Stimulated activated CD4-positive, alpha-beta T cell treated with anti-CD3 and anti-CD28 coated beads, Interleukin-1b, Interleukin-23, amount 100 ng/mL, for 1 hour (primary cell): ENCODE results near the gene DHX58.
A peak's percentile ranks its signal among the peaks of the same experiment; 100 is the strongest.

ENCODE experiments used
- DNase-seq, 2 donors: peaks; one replicate each; pipeline ENCODE4 v3.0.0-alpha.2; 2020; ENCODE audit warnings: low read depth in 2 of 2

The DHX58 gene

DNA sequence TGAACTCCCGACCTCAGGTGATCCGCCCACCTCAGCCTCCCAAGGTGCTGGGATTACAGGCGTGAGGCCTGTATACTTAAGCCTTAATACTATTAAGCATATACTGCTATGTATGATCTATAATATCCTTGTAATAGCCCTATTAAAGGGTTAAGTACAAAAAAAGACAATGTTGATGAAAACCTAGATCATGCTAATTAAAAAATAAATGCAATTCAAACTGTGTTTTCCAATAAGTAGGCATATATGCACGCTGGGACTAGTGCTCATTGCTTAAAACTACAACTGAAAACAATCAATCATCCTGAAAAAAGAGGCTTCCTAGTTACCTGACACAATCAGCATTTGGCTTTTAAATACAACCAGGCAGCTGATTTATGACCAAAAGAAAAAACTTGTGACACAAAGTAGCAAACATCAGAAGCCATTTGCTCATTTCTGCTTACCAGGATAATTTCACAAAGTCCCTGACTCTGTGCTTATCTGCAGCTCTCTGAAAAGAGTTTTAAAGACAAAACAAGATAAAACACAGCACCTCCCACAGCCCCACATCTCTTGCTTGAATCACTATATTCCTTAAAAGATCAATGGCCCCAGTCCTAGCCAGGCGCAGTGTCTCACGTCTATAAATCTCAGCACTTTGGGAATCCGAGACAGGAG, 25.3 kb downstream of the DHX58 start:
- no peak for DNase-seq

DNA sequence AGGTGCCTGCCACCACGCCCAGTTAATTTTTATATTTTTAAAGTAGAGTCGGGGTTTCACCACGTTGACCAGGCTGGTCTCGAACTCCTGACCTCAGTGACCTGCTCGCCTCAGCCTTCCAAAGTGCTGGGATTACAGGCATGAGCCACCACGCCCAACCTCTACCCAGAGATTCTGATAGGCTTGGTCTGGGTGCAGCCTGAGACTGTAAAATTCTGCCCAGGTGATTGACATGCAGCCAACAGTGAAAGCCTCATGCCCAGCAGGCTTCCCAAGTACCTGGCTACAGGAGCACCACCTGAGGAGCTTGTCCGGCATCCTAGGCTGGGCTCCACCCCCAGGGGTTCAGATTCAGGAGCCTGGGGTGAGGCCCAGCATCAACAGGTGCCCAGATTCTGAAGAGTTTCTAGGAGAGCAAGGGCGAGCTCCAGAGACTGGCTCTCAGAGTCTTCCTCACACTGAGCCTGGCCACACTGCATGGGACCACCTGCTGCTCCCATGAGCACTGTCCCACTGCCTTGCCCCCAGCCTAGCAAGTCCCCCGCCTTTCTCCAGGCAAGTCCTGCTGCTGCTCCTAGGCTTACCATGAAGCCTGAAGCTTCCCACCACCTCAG, 30.9 kb downstream of the DHX58 start:
- DNase-seq: no peak

DNA sequence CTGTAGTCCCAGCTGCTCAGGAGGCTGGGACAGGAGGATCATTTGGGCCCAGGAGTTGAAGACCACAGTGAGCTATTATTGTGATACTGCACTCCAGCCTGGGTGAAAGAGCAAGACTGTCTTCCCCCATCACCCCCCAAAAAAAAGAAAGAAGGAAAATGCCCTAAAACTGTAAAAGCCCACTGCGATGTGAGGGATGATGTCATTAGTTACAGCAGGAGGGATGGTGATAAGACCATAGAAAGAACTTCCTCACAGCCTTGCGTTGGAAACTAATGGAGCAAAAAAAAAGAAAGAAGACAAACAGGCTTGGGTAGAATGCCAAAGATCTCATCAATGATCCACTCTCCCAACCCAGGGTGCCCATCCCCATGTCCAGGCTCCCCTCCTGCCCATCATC, 33.0 kb downstream of the DHX58 start:
- DNase-seq: no peak

DNA sequence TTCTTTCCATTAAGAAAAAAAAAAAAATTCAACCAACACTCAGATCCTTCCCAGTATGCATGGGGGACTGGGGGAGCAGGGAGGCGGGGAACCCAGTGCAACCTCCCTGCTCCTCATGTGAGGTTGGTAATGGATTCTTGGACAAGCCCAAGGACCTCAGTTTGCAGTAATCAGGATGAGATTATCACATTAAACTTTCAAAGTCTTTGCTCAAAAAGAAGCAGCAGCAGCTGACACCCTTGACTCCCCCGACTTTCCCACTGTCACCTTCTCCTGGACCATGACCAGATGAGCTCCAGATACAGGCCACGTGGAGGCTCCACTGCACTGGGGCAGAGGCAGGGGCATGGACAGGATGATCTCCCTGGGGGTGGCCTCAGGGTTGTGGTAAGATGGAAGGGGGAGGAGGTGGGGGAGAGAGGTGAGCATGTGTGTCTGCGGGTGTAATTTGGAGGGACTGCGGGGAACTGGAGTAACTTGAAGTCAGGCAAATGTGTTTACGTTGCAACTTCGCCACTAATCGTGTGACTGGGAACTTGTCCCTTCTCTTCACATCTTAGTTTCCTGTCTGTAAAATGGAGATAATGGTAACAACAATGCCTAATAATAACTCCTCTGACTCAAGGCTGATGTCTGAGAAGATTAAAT, 34.0 kb downstream of the DHX58 start:
- no peak for DNase-seq

DNA sequence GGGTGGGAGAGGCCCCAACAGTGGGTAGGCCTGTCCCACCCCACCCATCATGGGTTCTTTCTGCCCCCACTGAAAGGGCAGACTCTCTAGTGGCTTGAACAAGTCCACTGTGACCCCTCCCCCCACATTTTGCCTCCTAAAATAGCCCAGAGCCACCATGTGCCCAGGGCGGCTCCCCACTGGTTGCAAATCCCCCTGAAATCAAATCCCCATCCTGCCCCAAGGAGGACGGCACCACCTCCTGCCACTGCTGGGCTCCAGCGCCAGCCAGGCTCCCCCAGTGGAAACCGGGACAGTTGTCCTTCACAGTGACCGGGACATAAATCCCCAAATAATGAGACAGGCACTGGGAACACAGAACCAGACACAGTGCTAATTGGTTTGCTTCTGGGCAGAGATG, 34.8 kb downstream of the DHX58 start:
- no peak for DNase-seq

DNA sequence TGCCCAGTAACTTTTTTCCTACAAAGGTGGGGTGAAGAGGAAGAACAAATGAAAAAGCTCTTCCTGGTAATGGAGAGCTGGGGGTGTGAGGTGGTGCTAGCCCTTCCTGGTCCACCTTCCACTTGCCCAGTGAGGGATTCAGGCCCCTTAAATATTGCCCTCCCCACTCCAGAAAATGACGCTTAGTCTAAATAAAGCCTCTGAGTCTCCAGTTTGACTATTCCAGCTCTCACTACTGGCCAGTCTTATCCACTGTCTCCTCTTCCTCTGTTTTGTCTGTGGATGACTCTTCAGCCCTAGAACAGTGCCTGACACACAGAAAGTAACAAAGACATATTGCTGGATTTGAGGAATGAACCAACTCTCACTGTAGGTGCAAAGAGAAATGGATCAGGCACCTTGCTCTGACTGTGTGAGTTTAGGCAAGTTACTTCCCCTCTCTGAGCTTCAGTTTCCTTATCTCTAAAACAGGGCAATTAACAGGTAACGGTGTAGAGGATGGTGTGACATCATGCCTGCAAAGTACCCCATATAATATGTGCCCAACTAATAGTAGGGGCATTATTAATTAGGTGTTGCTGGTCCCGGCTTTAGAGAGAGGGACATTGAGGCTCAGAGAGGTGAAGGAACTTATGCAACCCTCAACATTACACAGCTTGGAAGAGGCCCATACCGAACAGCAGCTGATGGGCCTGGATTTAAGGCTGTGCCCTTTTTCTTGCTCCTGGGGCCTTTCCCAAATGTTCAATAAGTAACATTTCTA, 35.5 kb downstream of the DHX58 start:
- no peak for DNase-seq

DNA sequence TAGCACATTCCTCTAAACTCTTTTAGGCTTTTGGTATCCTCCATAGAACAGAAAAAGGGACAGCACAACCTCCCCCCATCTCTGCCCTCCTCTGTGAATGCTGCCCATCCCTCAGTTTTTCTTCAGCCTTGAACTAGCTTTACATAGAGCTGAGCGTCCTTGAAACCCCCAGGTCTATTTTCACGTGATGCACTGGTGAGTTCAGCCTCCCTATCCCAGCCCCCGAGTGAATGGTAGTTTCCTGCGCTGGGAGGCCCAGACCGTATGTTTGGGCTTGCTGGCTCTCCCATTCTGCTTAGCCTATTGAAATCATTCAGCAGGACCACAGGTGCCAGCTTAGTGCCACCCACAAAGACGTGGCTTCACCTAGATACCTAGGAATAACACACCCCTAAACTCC, 36.7 kb downstream of the DHX58 start:
- no peak for DNase-seq

DNA sequence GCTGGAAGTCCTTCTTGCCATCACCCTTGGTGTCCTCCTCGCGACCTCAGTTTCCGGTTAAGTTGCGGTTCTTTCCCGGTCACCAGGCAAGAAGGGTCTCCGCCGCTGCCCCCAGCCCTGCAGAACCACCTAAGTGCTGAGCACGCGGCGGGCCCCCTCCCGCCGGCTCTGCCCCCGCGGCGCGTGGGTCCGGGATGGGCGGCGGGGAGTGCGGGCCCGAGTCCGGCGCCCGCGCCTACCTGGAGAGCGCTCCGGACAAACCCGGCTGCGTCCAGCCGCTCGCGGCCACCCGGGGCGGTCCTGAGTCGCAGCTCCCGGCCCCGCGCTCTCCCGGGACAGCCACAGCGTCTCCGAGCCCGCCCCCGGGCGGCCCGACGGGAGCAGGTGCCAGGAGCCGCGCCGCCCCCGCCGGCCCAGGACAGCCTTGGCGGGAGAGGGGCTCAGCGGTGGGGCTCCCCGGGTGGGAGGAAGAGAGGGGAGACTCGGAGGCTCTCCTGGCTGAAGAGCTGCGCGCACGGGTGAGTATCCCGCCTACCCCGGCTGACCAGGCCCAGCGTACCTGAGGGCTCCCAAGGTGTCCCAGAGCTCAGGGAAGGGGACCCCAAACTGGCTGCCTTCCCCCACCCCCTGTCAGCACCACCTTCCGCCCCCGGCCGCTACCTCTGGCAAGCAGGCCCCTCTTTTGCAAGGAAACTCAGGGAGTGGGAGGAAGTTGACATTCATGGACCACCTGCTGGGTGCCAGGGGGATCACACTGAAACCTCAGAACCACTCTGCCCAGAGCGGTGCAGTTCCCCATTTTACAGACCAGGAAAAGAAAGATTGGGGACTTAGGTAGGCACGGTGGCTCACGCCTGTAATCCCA, 40.0 kb downstream of the DHX58 start:
- DNase-seq: no peak

DNA sequence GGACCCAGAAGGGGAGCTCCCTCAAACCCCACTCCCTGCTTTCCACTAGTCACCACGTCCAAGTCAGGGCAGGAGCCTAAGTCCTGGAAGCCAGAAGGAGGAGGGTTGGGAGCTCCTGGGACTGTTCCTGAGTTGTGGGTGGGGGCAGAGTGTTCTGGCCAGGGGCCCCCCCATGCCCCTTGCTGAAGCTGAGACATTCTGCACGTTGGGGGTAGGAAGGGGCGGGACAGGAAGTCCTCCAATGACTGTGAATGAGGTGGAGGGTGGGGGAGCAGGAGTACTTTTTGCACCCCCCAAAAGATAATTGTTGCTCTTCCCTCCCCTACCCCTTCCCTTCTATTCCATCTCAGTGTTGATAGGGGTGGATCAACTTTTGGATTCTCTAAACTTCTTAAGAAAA, 40.7 kb downstream of the DHX58 start:
- DNase-seq: no peak

DNA sequence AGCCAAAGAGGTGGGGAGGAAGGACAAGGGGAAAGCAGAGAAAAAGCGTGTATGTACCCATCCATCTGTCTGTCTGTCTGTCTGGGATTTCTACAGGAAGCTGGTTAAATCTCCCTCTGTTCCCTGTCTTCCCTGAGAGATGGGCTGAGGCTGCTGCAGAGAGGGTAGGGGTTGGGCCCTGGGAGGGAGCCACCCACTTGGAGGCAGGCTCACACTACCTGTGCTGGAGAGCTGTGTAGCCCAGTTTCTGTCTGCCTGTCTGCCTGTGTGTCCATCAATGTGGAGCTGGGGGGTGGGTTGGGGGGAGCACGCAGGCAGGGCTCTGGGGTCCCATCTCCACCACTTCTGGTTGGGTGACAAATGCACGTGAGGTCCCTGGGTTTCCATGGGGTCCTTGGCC, 43.5 kb downstream of the DHX58 start:
- no peak for DNase-seq

DNA sequence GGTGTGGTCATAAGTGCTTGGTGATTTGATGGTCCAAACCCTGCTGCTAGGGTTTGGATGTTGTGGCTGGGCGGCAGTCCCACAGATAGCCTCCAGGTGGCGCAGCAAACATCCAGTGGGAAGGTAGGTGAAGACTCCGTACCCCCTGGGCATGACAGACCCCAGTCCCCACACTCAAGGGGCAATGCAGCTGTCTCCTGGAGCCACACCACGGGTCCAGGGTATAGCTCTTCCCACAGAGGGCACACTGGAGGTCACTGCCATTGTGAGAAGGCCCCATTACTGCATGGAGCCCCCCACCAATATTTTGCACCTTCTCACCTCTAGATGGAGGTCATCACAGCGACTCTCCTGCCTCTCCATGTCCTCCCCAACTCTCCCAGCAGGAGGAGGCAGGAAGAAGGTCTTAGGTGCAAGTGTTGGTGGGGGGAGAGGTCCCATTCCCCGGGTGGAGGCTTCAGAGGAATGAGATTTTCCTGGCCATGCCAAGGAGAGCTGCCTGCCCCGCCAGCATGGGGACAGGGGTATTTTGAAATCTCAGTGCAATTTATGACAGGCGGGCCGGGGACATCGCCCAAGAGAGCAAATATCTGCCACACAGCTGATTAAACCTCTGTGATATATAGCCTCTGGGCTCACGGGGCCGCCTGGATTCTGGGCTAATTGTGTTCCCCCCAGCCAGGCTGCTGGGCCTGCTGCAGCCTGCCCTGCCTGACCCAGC, 45.0 kb downstream of the DHX58 start:
- DNase-seq: peak in 1 of 2 donors; percentile 62

DNA sequence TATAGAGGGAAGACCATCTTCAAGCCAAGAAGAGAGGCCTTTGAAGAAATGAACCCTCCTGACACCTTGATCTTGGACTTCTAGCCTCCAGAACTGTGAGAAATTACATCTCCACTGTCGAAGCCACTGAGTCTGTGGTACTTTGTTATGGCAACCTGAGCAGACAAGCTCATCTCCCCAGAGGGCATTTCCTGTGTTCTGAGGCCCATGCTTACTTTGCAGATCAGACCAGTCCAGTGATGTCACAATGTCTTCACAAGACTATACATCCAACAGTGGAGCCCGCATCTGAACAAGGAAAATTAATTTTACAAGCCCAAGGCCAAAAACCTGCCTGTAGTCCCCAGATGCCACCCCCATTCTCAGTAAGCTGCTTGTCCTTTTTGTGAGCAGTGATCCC, 47.3 kb downstream of the DHX58 start:
- no peak for DNase-seq

DNA sequence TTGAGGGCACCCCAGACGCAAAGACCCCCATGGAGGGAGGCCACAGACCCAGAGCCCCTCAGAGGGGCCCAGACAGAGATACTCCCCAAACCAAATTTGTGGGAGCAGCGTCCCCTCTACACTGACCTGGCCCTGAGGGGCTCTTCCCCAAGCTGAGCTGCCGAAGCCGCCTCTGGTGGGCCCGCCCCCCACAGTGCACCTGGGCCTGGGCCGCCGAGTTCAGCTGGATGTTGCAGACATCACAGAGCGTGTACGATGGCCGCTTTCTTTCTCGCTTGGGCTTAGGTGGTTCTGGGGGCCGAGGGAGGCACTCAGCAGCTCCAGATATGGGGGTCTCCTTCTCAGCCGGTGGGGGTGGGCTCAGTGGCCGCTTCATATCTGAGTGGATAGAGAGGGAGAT, 49.8 kb downstream of the DHX58 start:
- DNase-seq: no peak

DNA sequence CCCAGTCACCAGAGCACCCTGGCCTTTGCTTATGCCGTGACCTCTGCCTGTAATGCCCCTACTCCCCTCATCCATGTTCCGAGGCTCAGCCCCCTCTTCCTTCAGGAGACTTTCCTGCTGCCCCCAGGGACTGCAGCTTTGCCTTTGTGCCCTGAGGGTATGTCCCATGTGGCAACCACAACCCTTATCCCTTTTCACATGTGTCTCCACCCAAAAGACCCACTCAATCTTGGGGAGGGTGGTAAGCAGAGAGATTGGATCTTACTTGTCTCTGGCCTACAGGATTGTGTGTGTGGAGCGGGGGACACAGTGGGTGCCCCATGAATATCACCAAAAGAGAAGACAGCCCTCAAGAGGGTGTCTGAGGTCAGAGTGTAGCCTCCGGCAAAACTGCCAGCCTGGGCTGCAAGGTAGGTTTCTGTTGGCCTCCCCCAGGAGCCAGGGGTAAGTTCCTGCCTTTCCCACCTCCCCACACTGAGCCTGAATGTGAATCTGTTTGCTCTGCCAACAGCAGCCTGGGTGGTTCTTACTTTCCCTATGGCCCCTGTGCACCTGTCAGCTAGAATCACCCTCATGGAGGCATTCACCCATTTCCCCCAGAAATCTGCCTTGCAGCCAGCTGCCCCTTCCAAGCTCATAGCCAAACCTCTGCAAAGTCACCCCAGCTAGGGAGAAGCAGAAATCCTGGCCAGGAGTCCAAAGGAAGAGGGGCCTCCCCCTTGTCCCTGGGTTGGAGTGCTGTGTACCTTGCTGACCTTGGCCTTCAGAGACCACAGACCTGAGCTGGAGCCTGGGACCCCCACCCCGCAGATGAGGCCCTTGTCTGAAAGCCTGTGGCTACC, 50.6 kb downstream of the DHX58 start:
- DNase-seq: no peak

DNA sequence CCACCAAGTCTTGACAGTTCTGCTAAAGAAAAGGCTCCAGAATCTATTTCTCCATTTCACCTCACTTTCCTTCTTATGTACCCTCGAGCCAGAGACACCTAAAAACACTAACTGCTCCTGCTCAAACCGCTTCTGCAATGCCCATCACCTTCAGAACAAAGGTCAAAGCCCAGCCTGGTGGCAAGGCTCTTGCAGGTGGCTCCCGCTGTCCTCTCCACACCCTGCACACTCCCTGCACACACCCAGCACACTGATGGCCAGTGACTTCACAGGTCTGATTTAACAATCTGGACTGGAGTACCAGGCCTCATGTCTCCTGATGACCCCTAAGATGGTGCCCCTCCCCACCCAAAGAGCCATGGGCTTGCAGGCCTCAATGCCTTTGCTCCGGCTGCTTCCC, 52.3 kb downstream of the DHX58 start:
- DNase-seq: no peak

DNA sequence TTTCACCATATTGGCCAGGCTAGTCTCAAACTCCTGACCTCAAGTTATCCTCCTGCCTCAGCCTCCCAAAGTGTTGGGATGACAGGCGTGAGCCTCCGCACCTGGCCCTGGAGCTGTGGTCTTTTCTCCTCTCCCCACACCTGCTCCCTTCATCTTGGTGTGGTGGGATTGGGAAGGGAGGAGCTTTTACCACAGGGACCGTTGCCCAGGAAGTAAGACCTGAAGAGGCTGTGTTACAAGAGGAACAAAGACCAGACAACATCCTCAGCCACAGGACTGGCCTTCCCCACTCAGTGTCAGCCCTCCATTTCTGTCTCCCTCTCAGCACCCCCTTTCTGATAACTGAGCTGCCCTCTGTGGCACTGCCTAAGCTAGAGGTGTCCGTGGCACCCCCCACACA, 52.7 kb downstream of the DHX58 start:
- no peak for DNase-seq

DNA sequence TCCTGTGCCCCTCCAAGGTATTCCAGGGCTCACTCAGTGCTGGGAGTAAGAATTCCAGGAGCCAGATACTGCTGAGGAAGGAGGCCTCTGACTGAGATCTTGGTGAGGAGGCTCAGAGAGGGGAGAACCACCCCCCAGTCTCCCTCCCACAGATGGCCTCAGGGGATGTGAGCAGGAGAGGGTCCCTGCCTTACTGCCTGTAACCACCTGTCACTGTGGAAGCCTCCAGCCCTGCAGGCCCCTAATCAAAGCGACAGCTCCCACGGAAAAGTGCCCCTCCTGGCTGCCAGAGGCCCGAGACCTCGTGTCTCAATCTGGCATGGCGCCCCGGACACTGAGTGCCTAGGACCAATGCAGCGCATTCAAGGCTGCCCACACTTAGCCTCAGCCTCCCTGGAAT, 54.5 kb downstream of the DHX58 start:
- DNase-seq: no peak

DNA sequence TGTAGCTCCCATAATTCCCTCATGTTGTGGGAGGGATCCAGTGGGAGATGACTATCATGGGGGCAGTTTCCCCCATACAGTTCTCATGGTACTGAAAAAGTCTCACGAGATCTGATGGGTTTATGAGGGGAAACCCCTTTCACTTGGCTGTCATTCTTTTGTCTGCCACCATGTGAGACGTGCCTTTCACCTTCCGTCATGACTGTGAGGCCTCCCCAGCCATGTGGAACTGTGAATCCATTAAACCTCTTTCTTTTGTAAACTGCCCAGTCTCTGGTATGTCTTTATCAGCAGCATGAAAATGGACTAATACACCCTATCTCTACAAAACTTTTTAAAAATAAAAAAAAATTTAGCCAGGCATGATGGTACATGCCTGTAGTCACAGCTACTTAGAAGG, 55.9 kb downstream of the DHX58 start:
- no peak for DNase-seq

DNA sequence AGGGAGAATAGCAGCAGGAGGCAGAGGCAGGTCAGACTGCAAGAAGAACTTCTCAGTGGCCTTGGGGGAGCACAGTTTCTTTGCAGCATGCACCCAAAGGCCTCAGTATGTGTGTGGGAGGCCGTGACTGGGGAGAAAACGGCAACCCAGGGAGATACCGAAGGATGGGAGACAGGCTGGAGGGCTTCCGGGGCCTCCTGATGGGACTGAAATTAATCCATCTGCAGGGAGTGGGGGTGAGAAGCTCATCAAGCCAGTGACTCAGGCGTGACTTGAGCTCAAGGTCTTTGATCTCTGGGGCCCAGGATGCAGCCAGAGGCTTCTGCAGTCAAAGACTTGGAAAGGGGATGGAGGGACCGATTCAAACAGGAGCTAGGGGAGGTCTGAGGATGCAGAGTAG, 57.0 kb downstream of the DHX58 start:
- DNase-seq: no peak

DNA sequence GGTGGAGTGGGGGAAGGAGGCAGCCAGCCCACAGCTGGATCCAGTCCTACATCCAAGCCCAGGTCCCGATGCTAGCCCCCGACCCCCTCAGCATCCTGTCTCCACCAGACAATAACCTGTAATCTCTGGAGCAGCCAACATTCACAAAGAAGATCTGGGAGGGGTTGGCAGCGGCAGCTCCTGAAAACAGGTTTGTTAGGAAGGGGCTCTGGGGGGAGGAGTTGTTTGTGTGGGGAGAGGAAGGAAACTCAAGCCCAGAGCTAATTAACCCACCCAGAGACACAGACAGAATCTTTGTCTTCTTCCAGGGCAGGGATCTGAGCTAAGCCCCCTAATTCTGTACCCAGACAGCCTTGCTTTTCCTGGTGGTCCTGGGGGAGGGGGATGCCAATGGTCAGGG, 57.5 kb downstream of the DHX58 start:
- DNase-seq: no peak
